IMR-90 (cell line): ENCODE measurements around the gene DAB2. TPM values are rescaled to one million over a fixed set of nuclear protein-coding genes. Genes with fewer than 3 reads are reported as not detected.

Experiments used
- ATAC-seq: fragments of 200-7000 bp; cut with Tn5 transposase; 2 replicates; pipeline ENCODE4 v1.9.1; 2020; ENCODE audit warnings: low read depth, mild to moderate bottlenecking, moderate library complexity
- BruUV-seq: library from RNA; stranded (reverse); fragments of 400-500 nt; replicated peaks from 2 replicates; lab custom pipeline; 2021; lab: Mats Ljungman, UMichigan
- CTCF ChIA-PET: fragments of 300-600 bp; formaldehyde crosslinking; extraction: SDS; loops from one replicate; lab custom pipeline; 2021; ENCODE audit warnings: antibody characterized with exemption; lab: Yijun Ruan, JAX
- POLR2A ChIA-PET: fragments of 300-600 bp; sonication (Branson Sonifier 250); formaldehyde crosslinking; loops from one replicate; lab custom pipeline; 2022; ENCODE audit warnings: antibody characterized with exemption; ENCODE audit not compliant: unreplicated experiment; lab: Charles Lee
- DNase-seq: peaks from one replicate; pipeline ENCODE4 v3.0.0; 2013
- H2AFZ ChIP-seq: replicated peaks from 2 replicates; pipeline ENCODE3; 2013; ENCODE audit warnings: low read length, mild to moderate bottlenecking; ENCODE audit not compliant: poor library complexity
- H2AK5ac ChIP-seq: 2 replicates; pipeline ENCODE4 v1.6.1; 2013; ENCODE audit warnings: low read depth, low read length, inconsistent platforms
- H2AK9ac ChIP-seq: replicated peaks from 2 replicates; pipeline ENCODE3; 2013; ENCODE audit warnings: mild to moderate bottlenecking, low read depth, low read length, moderate library complexity; ENCODE audit not compliant: poor library complexity
- H2BK120ac ChIP-seq: 2 replicates; pipeline ENCODE4 v1.6.1; 2013; ENCODE audit warnings: low read depth, low read length, inconsistent platforms
- H2BK15ac ChIP-seq: 3 replicates; pipeline ENCODE4 v1.6.1; 2013; ENCODE audit warnings: low read depth, low read length, inconsistent platforms
- H2BK20ac ChIP-seq: 2 replicates; pipeline ENCODE4 v1.6.1; 2013; ENCODE audit warnings: low read depth, mild to moderate bottlenecking, inconsistent platforms, low read length, moderate library complexity
- H2BK5ac ChIP-seq: 2 replicates; pipeline ENCODE4 v1.6.1; 2013; ENCODE audit warnings: mild to moderate bottlenecking, low read depth, low read length, inconsistent platforms; ENCODE audit not compliant: poor library complexity, severe bottlenecking
- H3K14ac ChIP-seq: replicated peaks from 2 replicates; pipeline ENCODE4 v1.6.1; 2013; ENCODE audit warnings: low read depth, low read length, inconsistent platforms
- H3K18ac ChIP-seq: 2 replicates; pipeline ENCODE4 v1.6.1; 2013; ENCODE audit warnings: low read depth, low read length, control low read depth
- H3K23ac ChIP-seq: 2 replicates; pipeline ENCODE4 v1.6.1; 2013; ENCODE audit warnings: low read depth, low read length, inconsistent platforms
- H3K27ac ChIP-seq: 2 replicates; pipeline ENCODE4 v1.5.1; 2013; ENCODE audit warnings: mild to moderate bottlenecking, control low read depth, low read length; ENCODE audit not compliant: insufficient read depth
- H3K27me3 ChIP-seq: 2 replicates; pipeline ENCODE4 v1.6.1; 2013; ENCODE audit warnings: low read length; ENCODE audit not compliant: control insufficient read depth, insufficient read depth
- H3K36me3 ChIP-seq: 2 replicates; pipeline ENCODE4 v1.6.1; 2013; ENCODE audit warnings: low read length, mixed read lengths; ENCODE audit not compliant: control insufficient read depth, insufficient read depth
- H3K4ac ChIP-seq: 2 replicates; pipeline ENCODE4 v1.6.1; 2013; ENCODE audit warnings: low read depth, low read length, inconsistent platforms
- H3K4me1 ChIP-seq: 2 replicates; pipeline ENCODE4 v1.6.1; 2013; ENCODE audit warnings: low read length, mixed read lengths; ENCODE audit not compliant: control insufficient read depth, insufficient read depth
- H3K4me2 ChIP-seq: 2 replicates; pipeline ENCODE4 v1.6.1; 2013; ENCODE audit warnings: low read depth, mild to moderate bottlenecking, control low read depth, low read length, moderate library complexity
- H3K4me3 ChIP-seq: 2 replicates; pipeline ENCODE4 v1.5.1; 2013; ENCODE audit warnings: low read depth, mild to moderate bottlenecking, control low read depth, low read length, moderate library complexity; ENCODE audit not compliant: insufficient read depth
- H3K56ac ChIP-seq: 2 replicates; pipeline ENCODE4 v1.6.1; 2013; ENCODE audit warnings: low read length, inconsistent platforms; ENCODE audit not compliant: insufficient read depth; ENCODE audit errors: extremely low read depth
- H3K79me1 ChIP-seq, 2 experiments: 2 replicates each; pipeline ENCODE4 v1.6.1; 2013; ENCODE audit warnings: low read length in 2 of 2, inconsistent platforms in 1 of 2, low read depth in 1 of 2
- H3K9ac ChIP-seq: 2 replicates; pipeline ENCODE4 v1.6.1; 2013; ENCODE audit warnings: low read depth, low read length, control low read depth
- H3K9me1 ChIP-seq: 2 replicates; pipeline ENCODE4 v1.6.1; 2013; ENCODE audit warnings: low read length, inconsistent platforms; ENCODE audit not compliant: insufficient read depth
- H3K9me3 ChIP-seq: 2 replicates; pipeline ENCODE4 v1.6.1; 2013; ENCODE audit warnings: low read length; ENCODE audit not compliant: control insufficient read depth, insufficient read depth
- H4K20me1 ChIP-seq: 2 replicates; pipeline ENCODE4 v1.6.1; 2013; ENCODE audit warnings: low read length, inconsistent platforms; ENCODE audit not compliant: insufficient read depth
- H4K5ac ChIP-seq: 2 replicates; pipeline ENCODE4 v1.6.1; 2013; ENCODE audit warnings: mild to moderate bottlenecking, low read depth, low read length, control low read depth
- H4K8ac ChIP-seq, 2 experiments: 2 replicates each; pipeline ENCODE4 v1.6.1; 2013; ENCODE audit warnings: low read depth in 2 of 2, low read length in 2 of 2, control low read depth in 1 of 2, inconsistent platforms in 1 of 2
- H4K91ac ChIP-seq: 2 replicates; pipeline ENCODE4 v1.6.1; 2013; ENCODE audit warnings: low read depth, low read length, inconsistent platforms; ENCODE audit not compliant: insufficient read depth
- BHLHE40 ChIP-seq: fragments of 150-350 bp; IDR thresholded peaks from 2 replicates; pipeline ENCODE4 v1.6.1; 2016; ENCODE audit warnings: mild to moderate bottlenecking, low read depth, low read length
- CEBPB ChIP-seq: IDR thresholded peaks from 2 replicates; pipeline ENCODE4 v1.6.1; 2012; ENCODE audit warnings: low read depth, low read length, improper control_type of control experiment
- CTCF ChIP-seq: conservative IDR thresholded peaks from 2 replicates; pipeline ENCODE4 v1.5.1; 2012; ENCODE audit warnings: mild to moderate bottlenecking, low read depth, low read length, improper control_type of control experiment
- FOS ChIP-seq: fragments of 150-350 bp; IDR thresholded peaks from 2 replicates; pipeline ENCODE4 v1.6.1; 2016; ENCODE audit warnings: low read depth, low read length
- WGBS, 2 experiments: methylation state at CpG; one replicate each; pipeline versions ENCODE4 v1.1.5 to v1.1.7; 2013; ENCODE audit warnings: missing lambda C conversion rate in 2 of 2; ENCODE audit not compliant: insufficient read length in 1 of 2; ENCODE audit errors: extremely low coverage in 2 of 2; 5-methylcytosine and 5-hydroxymethylcytosine counted together
- dilution Hi-C: fragments of 300-500 bp; cut with HindIII; formaldehyde crosslinking; loops from one replicate; pipeline ENCODE4 v1.14.3; 2018; ENCODE audit warnings: low sequenced_read_pairs; ENCODE audit not compliant: unreplicated experiment
- in situ Hi-C: fragments of 300-500 bp; cut with MboI; formaldehyde crosslinking; loops from 3 replicates; pipeline ENCODE4 v1.14.3; 2019; ENCODE audit warnings: low sequenced_read_pairs, inconsistent platforms, mixed read lengths
- intact Hi-C: fragments of 100-400 bp; cut with micrococcal nuclease; formaldehyde crosslinking; loops from 2 replicates; pipeline ENCODE4 v1.10.0; 2022
- polyA plus RNA-seq, 3 experiments: library from polyadenylated mRNA; depleted of rRNA; stranded (reverse); fragments of >200 nt; gene quantifications; 2 replicates each; pipeline ENCODE4 v1.2.3, GENCODE V29; 2012; ENCODE audit warnings: low replicate concordance in 1 of 3
- total RNA-seq: library from RNA; depleted of rRNA; stranded (reverse); fragments of >200 nt; gene quantifications from 2 replicates; pipeline ENCODE4 v1.2.3, GENCODE V29; 2012

DAB2 gene
- total and polyA plus RNA-seq, 2 of the 4 experiments (the other 2 are of a cell fraction): 50.0 to 101 TPM

- intact Hi-C loops: no loop called here
- no TSS peak for BruUV-seq
Observed at GRCh38 chr5:39411061-39411460, 13.7 kb downstream of the DAB2 start.

More at GRCh38 chr5:39411061-39411460, 13.7 kb downstream of the DAB2 start:
- Histone ChIP-seq H4K91ac (no peak overlapping the region), H2BK5ac (peak overlapping the region; percentile 62), H2AK9ac (no peak overlapping the region), H3K27ac (no peak overlapping the region), H3K14ac (0 out of 2 replicates have a peak overlapping the region, but pooled peaks have one; percentile 16), H2BK120ac (no peak overlapping the region), H4K5ac (no peak overlapping the region; the same call in 1 of the 2 replicates), H3K4me1 (peaks cover 30% of the 10 kb centered on the region), H3K18ac (peak overlapping the region; percentile 44; the same call in 1 of the 2 replicates), H3K9me3 (no peaks in the 10 kb centered on the region), H3K9me1 (peaks cover 16% of the 10 kb centered on the region), H2BK20ac (peak overlapping the region; percentile 22; the same call in 1 of the 2 replicates), H3K4me3 (no peak overlapping the region), H3K79me1 (peaks cover 18 to 78% of the 10 kb centered on the region in 2 experiments), H3K27me3 (no peaks in the 10 kb centered on the region), H4K20me1 (peaks cover 75% of the 10 kb centered on the region), H4K8ac (0 out of 4 replicates have a peak overlapping the region, but pooled peaks of 1 of the 2 experiments have one; percentile 3), H3K56ac (no peak overlapping the region), H3K4ac (no peak overlapping the region), H3K23ac (peak overlapping the region; percentile 18; the same call in 1 of the 2 replicates), H3K4me2 (peak overlapping the region; percentile 71; the same call in 1 of the 2 replicates), H3K36me3 (peaks cover 13% of the 10 kb centered on the region), H3K9ac (no peak overlapping the region), H2AK5ac (no peak overlapping the region), H2BK15ac (0 out of 3 replicates have a peak overlapping the region, but pooled peaks have one; percentile 22), H2AFZ (no peak overlapping the region)
- no CpG with 5 or more reads among the region's 1 CpG for WGBS, 2 experiments
- dilution Hi-C loops: no loop called here
- CTCF ChIA-PET: interaction anchor here (0.6 to 3.0 kb wide), 2 partner anchors 13 to 1770 kb away, joined by 4 to 9 read pairs; partner anchors contain the start of gene DAB2
- ATAC-seq (peak; percentile 66), DNase-seq (peak; percentile 84)
- in situ Hi-C loops: no loop called here
- POLR2A ChIA-PET: interaction anchor here (0.8 kb wide), 1 partner anchor 10 kb away, joined by 3 read pairs; no protein-coding TSS in a partner anchor
- TF ChIP-seq FOS (peak; percentile 89), BHLHE40 (peak; percentile 26; the same call in 1 of the 2 replicates), CTCF (no peak), CEBPB (peak; percentile 75)
